HT1080 (cell line): ENCODE measurements around the gene CCDC50. TPM values are rescaled to one million over a fixed set of nuclear protein-coding genes. Genes with fewer than 3 reads are reported as not detected.

Experiments
- DNase-seq: peaks from one replicate; pipeline ENCODE4 v3.0.0-alpha.2; 2015; ENCODE audit warnings: low read depth
- total RNA-seq: library from RNA; depleted of rRNA; stranded (reverse); fragments of >200 nt; shearing (Covaris generic); gene quantifications from 2 replicates; pipeline ENCODE4 v1.2.3, GENCODE V29; 2014

Gene CCDC50
- total RNA-seq, 1 experiment from 2014 or later, result 131 TPM

DNA sequence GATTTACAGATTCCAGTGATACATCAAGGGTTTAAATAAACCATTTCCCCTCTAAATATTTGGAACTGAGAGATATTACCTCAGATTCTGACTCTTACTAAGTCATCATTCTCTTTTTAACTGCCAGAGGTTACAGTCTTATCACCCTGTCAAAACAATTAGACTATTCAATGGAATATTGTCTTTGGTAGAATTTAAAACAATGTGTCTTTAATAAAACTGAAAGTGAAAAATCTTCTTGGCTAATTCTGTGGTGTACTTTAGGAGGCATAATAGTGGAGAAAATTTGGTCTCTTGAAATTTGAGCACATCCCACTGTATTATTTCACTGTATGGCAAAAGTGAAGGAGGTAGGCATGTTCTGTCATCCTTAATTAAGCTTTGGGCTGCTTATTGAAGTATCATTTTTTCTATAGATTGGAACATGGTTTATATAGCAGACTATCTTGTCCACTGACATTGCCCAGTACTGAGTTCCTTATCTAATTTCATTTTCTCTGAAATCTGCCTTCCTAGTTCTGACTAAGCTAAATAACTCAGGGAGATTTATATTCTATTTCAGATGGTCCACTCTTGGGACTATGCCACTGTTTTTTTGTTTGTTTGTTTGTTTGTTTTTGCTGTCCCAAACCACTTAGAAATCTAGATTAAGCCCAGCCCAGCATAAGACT lies 49.1 kb downstream of the CCDC50 start:
- DNase-seq, result peak; percentile 33

DNA sequence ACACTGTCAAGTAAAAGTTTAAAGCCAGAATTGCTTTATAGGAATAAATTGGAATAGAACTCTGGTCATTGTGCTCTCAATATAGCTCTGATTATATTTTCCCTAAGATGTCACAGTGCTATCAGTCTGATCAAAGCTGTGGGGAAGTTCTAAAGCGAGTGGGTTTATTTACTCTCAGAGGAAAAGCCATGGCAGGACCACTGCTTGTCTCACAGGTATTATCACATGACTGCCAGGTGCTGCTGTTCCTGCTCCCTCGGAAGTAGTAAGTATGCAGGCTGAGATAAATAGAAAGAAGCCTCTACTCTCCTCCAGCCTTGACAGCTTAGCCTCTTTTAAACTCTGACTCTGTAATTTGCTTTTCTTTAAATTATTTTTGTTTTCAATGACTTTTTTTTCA lies 50.3 kb downstream of the CCDC50 start:
- no peak for DNase-seq

DNA sequence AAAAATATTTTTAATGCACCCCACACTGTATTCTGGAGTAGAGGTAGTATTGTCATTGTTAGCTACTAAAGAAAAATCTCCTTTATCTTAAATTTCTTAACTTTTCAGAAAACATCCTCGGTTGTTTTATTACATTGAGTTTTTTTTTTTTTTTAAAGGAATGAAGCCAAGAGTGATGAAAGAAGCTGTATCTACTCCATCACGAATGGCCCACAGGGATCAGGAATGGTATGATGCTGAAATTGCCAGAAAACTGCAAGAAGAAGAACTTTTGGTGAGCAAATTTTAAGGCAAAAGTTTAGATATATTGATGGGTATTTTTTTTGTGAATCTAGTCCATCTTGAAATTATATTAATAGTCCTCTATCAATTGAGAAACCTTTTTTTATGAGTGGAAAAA lies 50.8 kb downstream of the CCDC50 start:
- no peak for DNase-seq

DNA sequence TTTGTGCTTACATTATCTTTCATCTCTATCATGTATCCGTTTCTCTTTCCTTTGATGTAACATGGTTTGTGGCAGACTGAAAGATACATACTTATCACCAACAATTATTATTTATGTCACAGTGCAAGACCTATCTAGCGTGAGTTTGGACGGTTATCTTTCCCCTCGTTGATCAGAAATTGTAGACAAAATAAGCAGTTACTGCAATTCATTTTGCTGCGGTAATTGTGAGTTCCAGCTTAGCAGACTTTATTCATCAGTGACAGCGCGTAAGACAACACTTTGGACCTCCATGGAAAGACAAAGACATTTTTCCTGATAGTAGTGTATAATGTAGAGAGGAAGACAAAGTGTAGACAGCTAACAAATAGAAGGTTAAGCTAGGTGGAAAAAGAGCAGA lies 52.1 kb downstream of the CCDC50 start:
- no peak for DNase-seq

DNA sequence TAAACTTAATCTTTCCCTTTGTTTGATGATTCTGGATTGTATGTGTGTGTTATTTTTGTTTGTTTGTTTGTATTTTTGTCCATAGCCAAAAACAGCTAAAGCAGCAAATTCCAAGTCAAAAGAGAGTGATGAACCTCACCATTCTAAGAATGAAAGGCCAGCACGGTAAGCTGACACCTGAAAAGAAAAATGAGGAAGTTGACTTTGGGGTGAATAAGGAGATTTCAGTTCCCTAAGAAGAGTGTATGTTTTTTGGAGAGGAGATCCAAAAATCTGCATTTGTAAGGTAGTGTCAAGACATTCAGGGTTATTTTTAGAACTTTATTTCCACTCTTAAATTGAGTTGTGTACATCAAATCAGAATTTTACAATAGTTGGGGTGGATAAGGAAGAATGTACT lies 53.5 kb downstream of the CCDC50 start:
- no peak for DNase-seq

DNA sequence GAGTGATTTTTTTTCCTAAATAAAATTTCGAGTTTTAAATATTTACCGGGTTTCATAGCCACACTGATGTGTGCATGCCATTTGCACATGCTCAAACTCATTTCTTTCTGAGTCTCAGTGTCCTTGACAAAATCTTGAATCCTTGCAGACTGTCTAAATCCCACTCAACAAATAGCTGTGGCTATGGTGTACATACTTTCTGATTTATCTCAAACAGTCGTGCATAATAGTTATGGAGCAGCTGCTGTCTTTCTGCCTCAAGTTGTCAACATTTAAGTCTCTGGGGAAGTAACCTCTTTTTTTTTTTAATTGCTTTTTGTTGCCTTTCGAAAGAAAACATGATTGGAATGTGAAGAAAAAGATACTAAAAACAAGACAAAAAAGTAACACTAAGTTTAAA lies 53.9 kb downstream of the CCDC50 start:
- DNase-seq, result no peak

DNA sequence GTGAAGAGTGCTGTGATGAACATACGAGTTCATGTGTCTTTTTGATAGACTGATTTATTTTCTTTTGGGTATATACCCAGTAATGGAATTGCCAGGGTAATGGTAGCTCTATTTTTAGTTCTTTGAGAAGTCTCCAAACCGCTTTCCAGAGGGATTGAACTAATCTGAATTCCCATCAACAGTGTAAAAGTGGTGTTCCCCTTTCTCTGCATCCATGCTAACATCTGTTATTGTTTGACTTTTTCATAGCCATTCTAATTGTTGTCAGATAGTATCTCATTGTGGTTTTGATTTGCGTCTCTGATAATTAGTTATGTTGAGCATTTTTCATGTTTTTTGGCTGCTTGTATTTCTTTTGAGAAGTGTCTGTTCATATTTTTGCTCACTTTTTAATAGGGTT lies 55.9 kb downstream of the CCDC50 start:
- DNase-seq, result no peak

DNA sequence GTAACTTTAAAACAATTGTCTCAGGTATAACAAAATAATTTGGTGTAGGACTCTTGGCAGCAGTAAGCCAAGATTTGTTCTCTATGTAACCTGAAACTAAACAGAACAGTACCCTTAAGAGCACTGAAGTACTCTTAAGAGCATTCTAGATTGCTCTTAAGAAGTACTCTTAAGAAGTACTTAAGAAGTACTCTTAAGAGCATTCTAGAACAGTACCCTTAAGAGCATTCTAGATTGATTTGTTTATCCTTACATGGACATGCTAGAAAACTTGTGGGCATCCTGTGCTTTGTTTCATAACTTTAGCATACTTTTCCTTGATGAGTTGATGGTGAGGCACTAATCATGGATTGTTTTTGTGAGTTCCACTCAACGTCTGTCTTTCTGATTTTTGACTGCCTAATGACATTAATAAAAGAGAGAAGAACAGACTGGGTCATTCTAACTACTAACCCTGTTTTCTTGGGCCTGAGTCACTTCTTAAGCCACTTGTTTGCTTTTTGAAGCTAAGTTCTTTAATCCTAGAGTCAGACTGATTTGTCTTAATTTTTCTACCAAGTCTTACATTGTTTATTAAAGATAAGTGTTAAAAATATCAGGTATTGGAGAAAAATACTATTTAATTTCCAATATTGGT lies 58.4 kb downstream of the CCDC50 start:
- no peak for DNase-seq

DNA sequence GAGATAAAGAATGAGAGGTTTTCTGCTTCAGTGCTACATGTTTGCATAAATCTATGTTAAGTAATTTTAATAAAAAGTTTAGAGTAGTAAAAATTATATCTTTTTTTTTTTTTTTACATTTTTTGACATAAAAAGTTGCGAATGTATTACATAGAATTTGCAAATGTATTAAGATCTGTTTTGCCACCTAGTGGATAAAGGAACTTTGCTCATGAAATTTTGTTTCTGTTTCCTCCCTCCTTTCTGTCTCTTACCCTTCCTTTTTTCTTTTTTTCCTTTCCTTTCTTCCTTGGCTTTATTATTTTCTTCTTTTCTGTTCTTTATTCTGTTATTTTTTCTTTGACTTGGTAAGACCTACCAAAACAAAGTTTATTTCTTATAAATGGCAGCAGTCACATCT lies 59.6 kb downstream of the CCDC50 start:
- DNase-seq, result no peak

DNA sequence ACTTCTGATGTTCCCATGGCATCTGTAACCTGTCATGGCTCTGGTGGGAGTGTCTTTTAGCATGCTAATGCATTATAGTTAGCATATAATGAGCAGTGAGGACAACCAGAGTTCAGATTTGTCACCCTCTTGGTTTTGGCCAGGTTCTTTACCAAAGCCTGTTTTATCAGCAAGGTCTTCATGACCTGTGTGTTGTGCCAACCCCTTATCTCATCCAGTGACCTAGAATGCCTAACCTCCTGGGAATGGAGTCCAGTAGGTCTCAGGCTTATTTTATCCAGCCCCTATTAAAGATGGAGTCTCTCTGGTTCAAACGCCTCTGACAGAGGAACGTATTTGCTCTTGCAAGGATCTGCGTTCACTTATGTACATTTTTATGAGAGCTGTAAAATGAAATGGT lies 61.4 kb downstream of the CCDC50 start:
- DNase-seq, result no peak

DNA sequence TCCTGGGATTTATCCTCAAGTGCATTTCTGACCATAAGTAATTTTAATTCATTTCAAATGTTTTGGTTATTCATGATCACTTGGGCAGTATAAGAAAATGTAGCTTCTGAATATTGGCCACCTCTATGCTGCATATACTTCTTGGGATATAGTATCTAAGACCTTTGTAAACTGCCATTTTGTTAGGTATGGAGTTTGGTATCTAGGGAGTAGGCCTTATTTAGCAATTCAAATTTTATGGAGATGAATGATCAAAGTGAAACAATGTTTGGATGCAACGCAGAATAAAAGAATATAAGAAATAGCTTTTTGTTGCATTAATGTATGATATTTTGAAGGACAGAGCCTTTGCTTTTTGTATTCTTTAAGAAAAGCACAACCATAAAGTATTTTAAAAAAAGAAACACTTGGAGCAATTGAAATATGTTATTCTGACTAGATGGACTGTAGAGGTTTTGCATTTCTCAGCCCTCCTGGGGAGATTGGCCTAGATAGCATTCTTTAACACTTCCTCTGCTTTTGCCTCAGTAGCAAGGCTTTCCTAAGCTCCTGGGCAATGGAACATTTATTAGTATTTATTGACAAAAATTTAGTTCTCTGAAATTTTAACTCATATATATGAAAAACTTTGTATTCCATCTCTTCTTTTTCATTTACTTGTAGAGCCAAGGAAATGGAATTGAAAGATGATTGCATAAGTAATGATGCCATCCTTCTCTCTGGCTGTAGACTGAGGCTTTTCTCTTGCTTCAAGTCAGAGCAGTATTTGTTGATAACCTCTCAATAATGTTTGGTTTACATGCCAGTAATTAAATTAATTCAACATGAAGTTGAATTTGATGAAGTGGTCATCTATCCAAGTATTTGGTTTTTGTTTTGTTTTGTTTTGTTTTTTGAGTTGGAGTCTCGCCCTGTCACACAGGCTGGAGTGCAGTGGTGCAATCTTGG lies 62.9 kb downstream of the CCDC50 start:
- no peak for DNase-seq

DNA sequence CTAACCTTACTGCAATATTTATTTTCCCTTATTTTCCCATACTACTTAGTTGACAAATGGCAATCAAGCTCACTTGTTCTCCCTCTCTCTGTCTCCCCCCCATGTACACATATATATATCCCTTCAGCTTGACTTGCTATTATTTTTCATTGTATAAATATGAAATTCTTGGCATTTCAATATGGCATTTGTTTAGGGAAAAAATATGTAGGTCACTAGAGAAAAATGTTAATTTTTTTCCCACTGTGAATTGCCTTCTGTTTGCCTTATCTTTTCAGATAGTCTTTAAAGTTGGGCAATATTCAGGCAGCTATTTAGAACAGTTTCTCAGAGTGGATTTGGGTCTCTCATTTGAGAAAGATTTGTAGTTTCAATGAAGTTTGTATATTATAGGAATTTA lies 64.0 kb downstream of the CCDC50 start:
- no peak for DNase-seq

DNA sequence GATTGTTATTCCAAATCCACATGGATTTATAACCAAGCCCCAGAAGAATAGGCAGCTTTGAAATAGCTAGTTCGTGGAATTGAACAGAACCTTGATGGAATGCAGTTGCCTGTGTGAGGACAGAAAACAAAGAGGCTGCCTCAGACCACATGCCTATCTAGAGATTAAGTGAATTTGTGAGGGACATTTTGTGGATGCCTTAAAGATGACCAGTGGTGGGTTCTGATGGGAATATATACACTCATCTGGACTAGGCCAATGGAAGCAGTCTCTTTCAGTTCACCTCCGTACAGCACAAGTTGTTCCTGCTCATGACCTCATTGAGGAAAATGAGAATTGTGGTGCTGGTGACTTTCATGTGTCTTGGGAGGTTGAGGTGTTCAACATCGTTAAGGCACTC lies 68.6 kb downstream of the CCDC50 start:
- no peak for DNase-seq

DNA sequence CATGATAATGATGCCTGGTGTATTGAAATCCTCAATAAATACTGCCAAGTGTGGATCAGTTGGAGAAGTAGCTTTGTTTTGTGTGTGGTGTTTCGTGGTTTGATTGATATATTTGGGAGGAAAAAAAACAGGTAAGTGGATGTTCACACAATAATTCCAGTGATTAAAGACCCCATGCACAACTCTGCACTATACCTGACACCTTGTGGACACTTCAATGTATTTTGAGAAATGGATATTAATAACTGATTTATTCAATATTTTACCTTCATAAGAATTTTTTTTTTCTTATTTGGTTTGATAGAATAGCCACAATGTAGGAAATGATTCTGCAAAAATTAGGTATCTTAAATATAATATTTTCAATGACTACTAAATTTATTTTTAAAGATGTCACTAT lies 69.4 kb downstream of the CCDC50 start:
- DNase-seq, result no peak

DNA sequence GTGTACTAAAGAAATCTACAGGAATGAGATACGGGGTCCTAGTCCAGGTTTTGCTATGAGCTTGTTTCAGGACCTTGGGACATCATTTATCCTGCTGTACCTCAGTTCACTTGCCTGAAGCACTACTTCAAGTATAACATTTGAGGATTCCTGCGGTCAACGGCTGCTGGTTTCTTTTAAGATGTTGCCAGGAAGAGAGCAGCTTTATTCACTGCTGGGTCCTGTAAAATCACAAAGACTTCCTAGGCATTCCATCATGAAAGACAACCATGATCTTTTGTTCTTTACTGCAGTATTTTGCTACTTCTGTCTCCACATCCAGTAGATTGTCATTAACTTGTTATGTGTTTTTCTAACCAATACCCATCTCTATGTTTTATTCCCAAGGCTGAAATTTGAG lies 70.7 kb downstream of the CCDC50 start:
- no peak for DNase-seq

DNA sequence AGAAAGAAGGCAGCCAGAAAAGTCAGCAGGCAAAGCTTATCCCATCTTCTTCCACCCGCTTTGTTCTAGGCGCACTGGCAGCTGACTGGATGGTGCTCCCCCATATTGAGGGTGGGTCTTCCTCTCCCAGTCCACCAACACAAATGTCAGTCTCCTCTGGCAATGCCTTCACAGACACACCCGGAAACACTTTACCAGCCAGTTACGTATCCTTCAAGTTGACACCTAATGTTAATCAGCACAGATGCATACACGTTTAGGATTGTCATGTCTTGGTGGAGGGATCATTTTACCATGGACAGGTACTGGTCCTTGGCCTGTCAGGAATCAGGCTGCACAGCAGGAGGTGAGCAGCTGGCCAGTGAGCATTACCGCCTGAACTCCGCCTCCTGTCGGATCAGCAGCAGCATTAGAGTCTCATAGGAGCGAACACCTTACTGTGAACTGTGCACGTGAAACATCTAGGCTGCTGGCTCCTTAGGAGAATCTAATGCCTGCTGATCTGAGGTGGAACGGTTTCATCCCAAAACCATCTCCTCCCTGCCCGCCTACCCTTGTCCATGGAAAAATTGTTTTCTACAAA lies 72.7 kb downstream of the CCDC50 start:
- no peak for DNase-seq

DNA sequence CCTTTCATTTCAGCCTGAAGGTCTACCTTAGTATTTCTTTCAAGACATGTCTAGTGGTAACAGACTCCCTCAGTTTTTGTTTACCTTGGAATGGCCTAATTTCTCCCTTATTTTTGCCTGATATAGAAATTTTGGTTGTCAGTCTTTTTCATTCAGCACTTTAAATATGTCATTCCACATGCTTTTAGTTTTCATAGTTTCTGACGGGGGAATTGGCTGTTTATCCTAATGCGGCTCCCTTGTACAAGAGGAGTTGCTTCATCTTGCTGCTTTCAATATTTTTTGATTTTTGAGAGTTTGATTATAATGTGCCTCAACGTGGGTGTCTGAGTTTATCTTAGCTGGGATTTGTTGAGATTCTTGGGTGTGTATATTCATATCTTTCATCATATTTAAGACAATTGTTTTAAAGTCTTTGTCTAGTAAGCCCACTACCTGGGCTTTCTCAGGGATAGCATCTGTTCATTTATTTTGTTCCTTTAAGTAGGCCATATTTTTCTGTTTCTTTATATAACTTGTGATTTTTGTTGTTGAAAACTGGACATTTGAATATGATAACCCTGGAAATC lies 80.7 kb downstream of the CCDC50 start:
- no peak for DNase-seq

DNA sequence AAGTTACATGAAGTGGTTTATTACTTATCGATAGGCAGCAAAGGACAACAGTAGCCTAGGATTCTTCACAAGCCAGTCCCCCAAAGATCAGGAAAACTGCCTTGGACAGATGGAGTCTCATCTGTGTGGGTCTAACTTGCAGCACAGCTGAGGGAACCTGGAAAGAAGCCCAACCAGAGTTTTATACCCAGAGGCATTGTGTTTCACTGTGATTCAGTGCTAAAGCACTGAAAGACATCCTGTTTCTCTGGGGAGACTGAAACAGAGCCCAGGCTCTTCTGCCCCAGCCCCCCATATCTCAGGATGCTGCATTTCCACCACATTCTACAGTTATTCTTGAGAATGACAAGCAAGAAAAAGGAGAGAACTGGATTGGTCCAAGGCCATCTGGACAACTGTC lies 83.6 kb downstream of the CCDC50 start:
- peak; percentile 95 for DNase-seq

DNA sequence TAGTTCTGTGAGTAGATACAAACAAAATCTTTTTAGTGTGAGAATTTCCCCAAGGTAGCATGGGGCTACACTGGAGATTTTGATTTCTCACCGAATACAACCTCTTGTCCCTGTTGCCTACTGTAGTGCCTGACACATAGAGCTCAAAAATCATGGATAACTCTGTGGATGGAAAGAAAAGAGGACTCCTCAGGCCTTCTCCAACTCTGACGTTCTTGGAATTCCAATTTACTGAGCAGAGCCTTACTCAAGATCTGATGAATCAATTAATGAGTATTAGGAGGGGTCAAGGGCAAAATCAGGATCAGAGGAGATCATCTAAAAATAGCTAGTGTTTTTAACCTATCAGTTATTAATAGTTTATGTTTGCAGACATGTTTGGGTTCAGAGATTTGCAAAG lies 85.1 kb downstream of the CCDC50 start:
- DNase-seq, result no peak

DNA sequence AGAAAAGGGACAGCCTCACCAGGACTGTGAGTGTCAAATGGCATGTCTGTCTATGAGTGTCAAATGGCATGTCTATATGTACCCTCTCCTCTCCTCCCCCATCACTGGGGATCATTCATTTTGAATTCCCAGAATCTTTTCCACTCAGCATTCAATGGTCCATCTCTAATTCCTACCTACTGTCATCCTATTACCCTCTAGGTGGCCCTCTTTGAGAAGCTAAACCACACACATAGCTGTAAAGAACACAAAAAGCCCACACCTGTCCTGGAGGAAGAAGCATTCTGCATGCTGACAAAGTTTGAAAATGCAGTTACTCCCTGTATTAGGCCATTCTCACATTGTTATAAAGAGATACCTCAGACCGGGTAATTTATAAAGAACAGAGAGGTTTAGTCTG lies 85.5 kb downstream of the CCDC50 start:
- DNase-seq, result no peak

DNA sequence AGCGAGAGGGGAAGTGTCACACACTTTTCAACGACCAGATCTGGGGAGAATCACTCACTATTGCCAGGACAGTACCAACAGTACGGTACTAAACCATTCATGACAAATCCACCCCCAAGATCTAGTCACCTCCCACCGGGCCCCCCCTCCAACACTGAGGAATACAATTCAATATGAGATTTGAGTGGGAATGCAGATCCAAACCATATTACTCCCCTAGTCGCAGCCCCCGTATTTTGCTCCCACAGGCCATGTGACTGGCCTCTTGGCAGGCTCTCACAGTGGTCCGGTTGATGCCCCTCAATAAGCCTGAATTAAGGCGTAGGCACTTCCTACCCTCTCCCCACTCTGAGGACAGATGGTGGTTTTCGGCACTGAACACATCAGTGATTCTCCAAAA lies 86.4 kb downstream of the CCDC50 start:
- DNase-seq, result no peak

DNA sequence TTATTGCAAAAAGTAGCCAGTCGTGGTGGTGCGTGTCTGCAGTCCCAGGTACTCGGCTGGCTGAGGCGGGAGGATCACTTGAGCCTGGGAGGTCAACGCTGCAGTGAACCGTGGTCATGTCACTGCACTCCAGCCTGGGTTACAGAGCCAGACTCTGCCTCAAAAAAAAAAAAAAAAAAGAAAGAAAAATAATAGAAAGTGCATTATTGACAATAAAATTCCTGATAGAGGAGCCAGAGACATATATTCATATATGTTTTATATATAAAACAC lies 88.2 kb downstream of the CCDC50 start:
- DNase-seq, result no peak
